RPMI8226 (cell line): ENCODE data around the gene KCNA1.
A peak's percentile ranks its signal among the peaks of the same experiment; 100 is the strongest.

Experiments
- DNase-seq: peaks from one replicate; pipeline ENCODE4 v3.0.0-alpha.2; 2015

The KCNA1 gene

DNA sequence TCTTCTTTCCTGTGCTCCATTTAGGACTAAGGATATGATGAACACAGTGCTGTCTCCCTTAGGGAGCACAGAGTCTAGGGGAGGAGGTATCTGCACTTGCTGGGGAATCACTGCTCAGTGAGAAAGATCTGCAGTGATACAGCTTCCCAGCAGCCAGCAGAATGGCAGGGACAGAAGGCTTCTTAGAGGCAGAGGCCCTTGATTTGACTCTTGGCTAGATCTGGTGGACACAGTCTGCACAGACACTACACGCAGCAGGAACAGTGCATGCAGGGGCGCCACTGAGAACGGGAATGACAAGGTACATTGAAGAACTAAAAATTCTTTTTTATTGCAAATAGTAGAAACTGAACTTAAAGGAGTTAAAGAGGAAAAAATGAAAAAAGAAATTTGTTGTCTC is 51.6 kb downstream of the KCNA1 start:
- no peak for DNase-seq

- DNase-seq, result peak; percentile 30
These were observed 53.1 kb downstream of the KCNA1 start for GRCh38 chr12:4962539-4963486.
